RWPE1 (cell line): ENCODE data around the gene KIAA0040.
"Not testable (repeated sequence)": the region's sequence is repeated elsewhere in the genome, so short reads cannot be mapped to it uniquely, and the experiment has no call there.

Experiments used
- CTCF ChIA-PET: fragments of 350-600 bp; sonication (Branson Sonifier 250); formaldehyde crosslinking; extraction: SDS; loops from one replicate; lab custom pipeline; 2021; lab: Yijun Ruan, JAX
- POLR2A ChIA-PET: fragments of 400-600 bp; formaldehyde crosslinking; extraction: SDS; loops from one replicate; lab custom pipeline; 2020; ENCODE audit warnings: antibody characterized with exemption; ENCODE audit not compliant: low non-redundant PET; lab: Yijun Ruan, JAX
- DNase-seq: peaks from one replicate; pipeline ENCODE4 v3.0.0; 2012; ENCODE audit warnings: low spot score
- H3K27ac ChIP-seq: fragments of 450-650 bp; 2 replicates; pipeline ENCODE4 v1.5.1; 2017
- TF ChIP-seq, protein P1 (sequence below): fragments of 450-650 bp; conservative IDR thresholded peaks from 2 replicates; pipeline ENCODE4 v1.5.1; 2017; ENCODE audit warnings: low read depth, mild to moderate bottlenecking

The KIAA0040 gene

DNA sequence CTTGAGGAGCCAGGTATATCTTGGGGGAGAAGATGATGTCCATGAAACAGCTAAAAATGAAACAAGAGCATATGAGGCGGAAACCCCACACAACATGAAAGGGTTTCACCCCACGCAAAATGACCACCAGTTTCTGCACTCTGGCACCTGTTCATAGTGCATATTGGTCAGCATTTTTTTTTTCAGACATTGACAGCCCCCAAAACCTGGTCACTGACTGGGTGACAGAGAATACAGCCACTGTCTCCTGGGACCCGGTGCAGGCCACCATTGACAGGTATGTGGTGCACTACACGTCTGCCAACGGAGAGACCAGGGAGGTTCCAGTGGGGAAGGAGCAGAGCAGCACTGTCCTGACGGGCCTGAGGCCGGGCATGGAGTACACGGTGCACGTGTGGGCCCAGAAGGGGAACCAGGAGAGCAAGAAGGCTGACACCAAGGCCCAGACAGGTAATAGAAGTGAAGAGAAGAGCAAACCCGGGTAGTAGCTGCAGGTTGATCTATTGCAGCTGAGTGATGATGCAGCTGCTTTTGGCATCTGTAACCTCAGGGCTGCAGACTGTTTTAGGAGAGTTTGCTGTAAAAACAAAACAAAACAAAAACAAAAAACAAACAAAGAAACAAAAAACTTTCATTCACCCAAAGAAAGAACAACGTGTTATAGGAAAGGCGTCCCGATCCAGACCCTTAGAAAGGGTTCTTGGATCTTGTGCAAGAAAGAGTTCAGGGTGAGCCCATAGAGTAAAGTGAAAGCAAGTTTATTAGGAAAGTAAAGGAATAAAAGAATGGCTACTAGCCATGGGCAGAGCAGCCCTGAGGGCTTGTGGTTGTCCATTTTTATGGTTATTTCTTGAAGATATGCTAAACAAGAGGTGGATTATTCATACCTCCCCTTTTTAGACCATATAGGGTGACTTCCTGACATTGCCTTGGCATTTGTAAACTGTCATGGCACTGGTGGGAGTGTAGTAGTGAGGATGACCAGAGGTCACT is 73.9 kb downstream of the KIAA0040 start:
- CTCF ChIA-PET = interaction anchor here (0.5 to 0.7 kb wide), 3 partner anchors 33 to 239 kb away, joined by 3 to 4 read pairs (median 3); no protein-coding TSS in a partner anchor
- H3K27ac ChIP-seq = no peak overlapping the region
- DNase-seq = no peak
- TF ChIP-seq, protein P1, sequence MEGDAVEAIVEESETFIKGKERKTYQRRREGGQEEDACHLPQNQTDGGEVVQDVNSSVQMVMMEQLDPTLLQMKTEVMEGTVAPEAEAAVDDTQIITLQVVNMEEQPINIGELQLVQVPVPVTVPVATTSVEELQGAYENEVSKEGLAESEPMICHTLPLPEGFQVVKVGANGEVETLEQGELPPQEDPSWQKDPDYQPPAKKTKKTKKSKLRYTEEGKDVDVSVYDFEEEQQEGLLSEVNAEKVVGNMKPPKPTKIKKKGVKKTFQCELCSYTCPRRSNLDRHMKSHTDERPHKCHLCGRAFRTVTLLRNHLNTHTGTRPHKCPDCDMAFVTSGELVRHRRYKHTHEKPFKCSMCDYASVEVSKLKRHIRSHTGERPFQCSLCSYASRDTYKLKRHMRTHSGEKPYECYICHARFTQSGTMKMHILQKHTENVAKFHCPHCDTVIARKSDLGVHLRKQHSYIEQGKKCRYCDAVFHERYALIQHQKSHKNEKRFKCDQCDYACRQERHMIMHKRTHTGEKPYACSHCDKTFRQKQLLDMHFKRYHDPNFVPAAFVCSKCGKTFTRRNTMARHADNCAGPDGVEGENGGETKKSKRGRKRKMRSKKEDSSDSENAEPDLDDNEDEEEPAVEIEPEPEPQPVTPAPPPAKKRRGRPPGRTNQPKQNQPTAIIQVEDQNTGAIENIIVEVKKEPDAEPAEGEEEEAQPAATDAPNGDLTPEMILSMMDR = no peak
- POLR2A ChIA-PET = no interaction called here

DNA sequence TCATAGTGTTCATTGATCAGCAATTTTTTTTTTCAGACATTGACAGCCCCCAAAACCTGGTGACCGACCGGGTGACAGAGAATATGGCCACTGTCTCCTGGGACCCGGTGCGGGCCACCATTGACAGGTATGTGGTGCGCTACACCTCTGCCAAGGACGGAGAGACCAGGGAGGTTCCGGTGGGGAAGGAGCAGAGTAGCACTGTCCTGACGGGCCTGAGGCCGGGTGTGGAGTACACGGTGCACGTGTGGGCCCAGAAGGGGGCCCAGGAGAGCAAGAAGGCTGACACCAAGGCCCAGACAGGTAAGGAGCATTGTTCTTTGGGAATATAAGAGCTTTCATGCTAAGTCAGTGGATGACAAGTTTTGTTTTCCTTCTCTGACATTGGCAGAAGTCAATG is 75.7 kb downstream of the KIAA0040 start:
- ChIA-PET POLR2A (no interaction called here), CTCF (interaction anchor here (2.2 kb wide), 1 partner anchor 8 kb away, joined by 8 read pairs; no protein-coding TSS in a partner anchor)
- DNase-seq = no peak
- TF ChIP-seq, protein P1 = no peak
- no peak overlapping the region for H3K27ac ChIP-seq

DNA sequence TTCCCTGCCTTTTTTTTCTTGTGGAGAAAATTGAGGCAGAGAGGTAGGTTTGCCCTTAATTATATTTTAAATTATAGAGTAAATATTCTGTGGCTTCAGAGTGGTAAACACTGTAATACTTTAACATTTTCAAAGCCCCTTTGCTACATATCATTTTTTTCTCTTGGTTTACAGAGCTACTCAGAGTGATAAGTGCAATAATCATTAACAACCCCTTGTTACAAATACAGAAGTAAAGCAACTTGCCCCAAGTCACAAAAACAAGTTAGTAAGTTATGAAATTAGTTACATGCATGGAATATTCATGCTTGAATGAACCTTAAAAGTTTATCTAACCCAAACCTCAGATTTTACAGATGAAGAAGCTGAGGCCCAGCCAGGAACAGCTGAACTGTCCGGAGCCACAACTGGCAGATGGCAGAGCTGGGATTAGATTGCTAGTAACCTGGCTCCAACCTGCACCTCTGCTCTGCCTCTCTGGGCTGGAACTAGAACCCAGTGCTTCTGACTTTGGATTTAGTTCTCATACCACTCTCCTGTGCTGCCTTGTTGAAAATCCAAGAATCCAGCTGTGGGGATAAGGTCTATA is 76.3 kb downstream of the KIAA0040 start:
- no peak for DNase-seq
- H3K27ac ChIP-seq = no peak overlapping the region
- CTCF ChIA-PET = interaction anchor here (2.2 kb wide), 1 partner anchor 9 kb away, joined by 8 read pairs; no protein-coding TSS in a partner anchor
- POLR2A ChIA-PET = interaction anchor here (0.6 kb wide), 1 partner anchor 87 kb away, joined by 3 read pairs; no protein-coding TSS in a partner anchor
- TF ChIP-seq, protein P1 = no peak

DNA sequence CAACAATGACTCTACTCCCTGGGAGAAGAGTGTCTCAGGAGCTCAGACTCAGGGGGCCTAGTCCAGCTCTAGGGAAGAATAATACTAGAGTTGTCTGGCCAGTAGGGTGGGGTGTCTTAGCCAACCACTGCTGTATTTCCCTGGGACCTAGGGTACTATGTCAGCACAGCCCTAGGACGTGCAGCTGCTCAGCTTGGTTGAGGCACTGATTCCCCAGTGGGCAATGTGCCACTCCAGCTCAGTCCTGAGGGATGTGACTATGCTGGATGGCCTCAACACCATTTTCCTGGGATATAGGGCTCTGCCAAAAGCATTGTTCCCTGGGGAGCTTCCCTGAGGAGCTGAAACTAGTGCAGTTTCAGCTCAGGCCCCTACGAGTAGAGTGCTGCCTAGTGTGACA is 77.6 kb downstream of the KIAA0040 start:
- no peak for DNase-seq
- ChIA-PET POLR2A (interaction anchor here (0.5 kb wide), 1 partner anchor 85 kb away, joined by 5 read pairs; no protein-coding TSS in a partner anchor), CTCF (interaction anchor here (0.5 to 2.2 kb wide), 2 partner anchors 10 to 87 kb away, joined by 3 to 8 read pairs; no protein-coding TSS in a partner anchor)
- TF ChIP-seq, protein P1 = no peak
- no peak overlapping the region for H3K27ac ChIP-seq

DNA sequence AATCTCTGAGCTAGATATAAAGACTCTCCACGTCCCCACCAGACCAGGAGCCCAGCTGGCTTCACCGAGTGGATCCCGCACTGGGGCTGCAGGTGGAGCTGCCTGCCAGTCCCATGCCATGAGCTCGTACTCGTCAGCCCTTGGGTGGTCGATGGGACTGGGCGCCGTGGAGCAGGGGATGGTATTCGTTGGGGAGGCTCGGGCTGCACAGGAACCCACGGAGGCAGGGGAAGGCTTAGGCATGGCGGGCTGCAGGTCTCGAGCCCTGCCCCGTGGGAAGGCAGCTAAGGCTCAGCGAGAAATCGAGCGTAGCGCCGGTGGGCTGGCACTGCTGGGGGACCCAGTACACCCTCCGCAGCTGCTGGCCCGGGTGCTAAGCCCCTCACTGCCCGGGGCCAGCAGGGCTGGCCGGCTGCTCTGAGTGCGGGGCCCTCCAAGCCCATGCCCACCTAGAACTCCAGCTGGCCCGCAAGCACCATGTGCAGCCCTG is 84.2 kb downstream of the KIAA0040 start:
- CTCF ChIA-PET = interaction anchor here (0.5 to 0.6 kb wide), 2 partner anchors 59 to 283 kb away, joined by 3 read pairs; no protein-coding TSS in a partner anchor
- H3K27ac ChIP-seq, DNase-seq, POLR2A ChIA-PET: not testable (repeated sequence)
